GM21723 (cell line): Measurements from ENCODE around the gene MAPRE3.
"Not testable (repeated sequence)": the region's sequence is repeated elsewhere in the genome, so short reads cannot be mapped to it uniquely, and the experiment has no call there.

Source experiments
- ATAC-seq: cut with Tn5 transposase; IDR thresholded peaks from one replicate; pipeline ENCODE4 v1.9.1; 2021; ENCODE audit warnings: mild to moderate bottlenecking, moderate library complexity; ENCODE audit not compliant: unreplicated experiment

MAPRE3 gene

DNA sequence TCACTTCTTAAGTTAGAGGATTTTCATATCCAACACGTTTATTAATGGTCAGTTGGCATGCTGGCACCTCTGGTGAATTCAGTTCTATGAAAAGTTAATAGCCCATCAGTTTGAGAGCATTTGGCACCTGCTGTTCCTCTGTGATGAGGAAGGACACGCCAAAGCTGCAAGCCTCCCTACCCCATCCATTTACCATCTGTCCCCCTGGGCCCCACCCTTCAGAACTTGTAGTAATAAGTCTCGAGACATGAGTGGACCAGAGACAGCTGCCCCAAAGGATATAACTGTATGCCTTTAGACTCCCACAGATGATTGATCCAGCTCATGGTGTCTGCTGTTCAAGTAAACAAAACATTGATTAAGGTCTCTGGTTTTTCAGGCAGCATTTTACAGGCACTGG, 94.7 kb downstream of the MAPRE3 start:
- no peak for ATAC-seq

DNA sequence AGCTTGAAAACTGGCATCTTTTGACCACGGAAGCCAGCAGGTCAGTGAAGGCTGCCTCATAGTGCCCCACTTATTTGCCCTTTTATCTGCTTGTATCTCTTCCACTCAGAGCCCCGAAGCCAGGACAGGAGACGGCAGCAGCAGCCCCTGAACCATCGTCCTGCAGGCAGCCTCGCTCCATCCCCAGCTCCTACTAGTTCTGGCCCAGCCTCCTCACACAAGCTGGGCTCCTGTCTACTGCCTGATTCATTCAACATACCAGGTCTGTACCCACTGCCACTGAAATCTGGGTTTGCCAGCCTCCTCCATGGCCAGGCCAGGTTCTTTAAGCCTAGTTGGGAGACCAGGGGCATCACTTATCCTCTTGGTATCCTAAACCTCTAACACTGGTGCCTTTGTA, 96.9 kb downstream of the MAPRE3 start:
- ATAC-seq, result no peak

DNA sequence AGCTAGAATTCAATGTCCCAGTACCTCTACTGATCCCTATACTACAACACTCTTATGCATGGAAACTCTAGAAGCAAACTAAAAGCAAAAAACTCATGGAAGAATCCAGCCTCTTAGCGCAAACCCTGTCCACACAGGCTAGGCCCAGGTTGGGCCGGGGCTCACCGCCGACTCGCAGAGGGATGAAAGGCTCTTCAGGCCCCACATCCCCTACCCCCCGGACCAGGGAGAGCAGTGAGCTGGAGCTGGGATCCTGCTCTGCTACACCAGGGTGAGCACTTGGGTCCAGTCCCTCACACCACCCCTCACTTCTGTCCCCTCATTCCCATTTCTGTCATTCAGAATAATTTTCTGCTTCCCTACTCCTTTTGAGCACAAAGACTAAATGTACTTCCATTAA, 99.0 kb downstream of the MAPRE3 start:
- no peak for ATAC-seq

DNA sequence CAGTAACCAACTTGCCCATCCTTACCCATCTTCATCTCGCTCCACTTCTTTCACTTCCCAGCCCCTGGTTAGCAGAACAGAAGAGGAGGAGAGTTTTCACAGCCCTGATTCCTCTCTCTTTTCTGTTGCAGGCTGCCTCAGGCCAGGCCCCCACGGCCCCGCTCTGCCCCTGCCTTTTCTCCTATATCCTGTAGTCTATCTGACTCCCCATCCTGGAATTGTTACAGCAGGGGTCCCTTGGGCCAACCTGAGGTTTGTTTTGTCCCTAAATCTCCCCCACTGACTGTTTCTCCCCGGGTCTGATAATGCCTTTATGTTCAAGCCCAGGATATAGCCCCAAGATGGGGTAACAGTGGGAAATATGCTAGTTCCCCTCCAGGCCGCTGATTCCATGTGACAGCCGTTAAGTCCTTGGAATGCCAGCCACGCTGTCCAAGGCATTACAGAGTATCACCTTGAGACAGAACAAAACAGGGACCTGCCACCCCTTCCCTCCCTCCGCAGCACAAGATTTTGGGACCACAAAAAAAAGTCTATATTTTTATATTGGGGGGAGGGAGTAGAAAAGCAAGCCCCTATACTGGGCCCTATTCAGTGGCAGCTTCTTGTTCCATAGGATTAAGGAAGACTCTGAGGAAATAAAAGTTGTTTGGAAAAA, 99.7 kb downstream of the MAPRE3 start:
- no peak for ATAC-seq

DNA sequence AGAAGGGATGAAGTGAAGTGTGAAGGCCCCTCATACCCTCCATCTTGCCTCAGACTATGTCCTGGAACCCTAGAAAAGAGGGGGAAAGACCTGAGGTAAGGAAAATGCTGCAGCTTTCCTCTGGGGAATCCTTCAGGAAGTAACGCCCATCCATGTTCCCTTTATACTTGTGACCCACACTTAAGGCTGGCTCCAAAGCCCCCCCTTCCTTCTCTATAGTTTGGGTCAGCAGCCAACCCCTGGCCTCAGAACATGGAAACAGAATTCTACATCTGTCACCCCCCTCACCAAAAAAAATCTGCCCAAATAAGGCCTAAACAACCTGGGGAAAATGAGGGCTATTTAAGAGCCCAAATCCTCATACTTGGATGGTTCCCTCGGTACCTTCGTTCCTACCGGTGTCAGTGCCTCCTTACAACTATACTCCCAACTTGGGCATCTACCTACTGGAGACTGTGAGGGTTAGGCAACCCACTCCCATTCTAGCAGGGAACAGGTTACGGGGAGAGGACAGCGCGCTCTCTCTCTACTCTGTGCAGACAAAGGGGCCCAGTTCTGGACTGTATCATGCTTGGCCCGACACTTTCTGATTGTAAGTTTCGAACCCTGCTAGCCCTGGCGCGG, 100.3 kb downstream of the MAPRE3 start:
- ATAC-seq, result no peak

DNA sequence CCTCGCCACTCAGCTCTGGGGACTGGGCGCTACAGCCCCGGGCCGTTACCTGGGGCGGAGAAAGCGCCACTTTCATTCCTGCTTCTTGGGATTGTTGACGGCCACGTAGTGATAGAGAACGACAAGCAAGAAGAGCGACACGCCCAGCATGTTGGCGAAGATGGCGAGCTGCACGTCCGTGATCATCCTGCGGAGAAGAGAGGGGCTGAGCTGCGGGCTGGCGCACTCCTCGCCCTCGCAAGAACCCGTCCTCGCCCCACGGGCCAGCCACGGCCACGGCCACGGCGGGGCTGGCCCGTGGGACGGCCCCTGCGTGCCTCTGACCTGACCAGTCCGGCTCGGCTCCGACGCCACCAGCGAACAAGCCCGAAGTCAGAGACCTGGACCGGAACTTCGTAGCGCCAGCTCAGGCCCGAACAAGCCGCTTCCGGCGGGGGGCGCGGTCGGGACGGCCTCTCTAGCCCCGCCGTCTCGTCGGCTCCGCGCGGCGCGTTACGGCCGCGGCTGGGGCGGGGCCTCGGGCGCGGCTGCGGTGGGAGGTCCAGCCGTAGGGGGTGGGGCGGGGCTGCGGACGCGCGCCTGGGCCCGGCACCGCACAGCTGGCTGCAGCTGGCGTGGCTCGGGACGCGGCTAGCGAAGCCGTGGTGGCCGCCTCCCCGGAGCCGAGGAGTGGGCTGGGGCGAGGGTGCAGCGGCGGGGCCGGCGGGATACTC, 101.0 kb downstream of the MAPRE3 start, which contains the start of gene OST4:
TSS of gene OST4 (minus strand) at position 378 of the 713 bp plus-strand sequence.
- ATAC-seq, result peak; percentile 89

DNA sequence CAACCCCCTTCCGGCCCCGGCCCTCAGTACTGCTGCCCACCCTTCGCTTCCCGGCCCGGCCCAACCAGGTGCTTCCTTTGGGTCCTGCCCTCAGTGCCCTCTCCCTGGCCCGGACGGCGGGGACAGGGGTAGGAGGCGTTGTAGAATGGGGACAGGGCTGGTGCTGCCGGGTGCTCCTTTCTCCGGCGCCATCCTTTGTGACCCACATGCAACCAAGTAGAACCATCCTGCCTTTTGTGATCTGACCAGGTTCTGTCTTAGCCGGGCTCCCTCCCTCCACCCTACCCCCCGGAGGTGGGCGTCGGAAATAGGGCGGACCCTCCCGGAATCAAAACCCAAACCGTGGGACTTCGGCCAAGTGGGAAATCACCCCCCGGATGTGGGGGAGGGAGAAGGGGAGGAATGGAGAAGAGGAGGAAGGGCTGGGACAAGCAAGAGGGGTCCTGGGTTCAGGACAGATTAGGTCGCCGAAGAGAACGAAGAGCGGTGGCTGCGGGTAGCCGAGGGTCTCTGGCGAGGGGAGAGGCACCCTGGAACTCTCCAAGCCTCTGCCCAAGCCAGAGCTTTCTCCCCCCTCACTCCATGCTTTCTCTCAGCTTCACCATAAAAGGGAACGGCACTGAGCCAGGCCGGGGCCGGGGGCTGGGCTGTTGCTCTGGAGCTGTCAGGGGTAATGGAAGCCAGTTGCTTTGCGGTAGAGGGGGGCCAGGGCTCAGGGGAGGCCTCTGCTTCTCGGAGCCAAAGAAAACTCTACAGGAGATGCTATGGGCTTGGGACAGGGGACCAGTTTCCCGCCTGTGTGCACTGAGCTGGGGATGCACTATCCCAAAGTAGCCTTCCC, 101.8 kb downstream of the MAPRE3 start:
- ATAC-seq, result no peak

DNA sequence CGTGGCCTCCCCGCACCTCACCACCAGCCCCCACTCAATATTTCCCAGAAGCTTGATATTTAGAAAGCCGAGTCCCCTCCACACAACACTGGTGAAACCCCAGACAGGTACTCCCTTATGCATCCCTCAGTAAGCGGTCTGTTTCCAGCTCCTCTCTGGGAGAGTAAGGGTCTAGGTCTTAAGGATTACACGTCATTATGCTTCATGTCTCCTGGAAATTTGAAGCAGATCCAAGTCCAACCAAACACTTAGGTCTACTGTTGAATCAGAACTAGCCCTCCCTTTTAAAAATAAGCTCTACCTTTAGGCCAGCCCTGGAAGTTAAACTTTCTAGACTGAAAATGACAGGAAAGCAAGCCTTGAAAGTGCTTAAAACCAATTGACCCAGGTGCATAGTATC, 102.5 kb downstream of the MAPRE3 start:
- no peak for ATAC-seq

DNA sequence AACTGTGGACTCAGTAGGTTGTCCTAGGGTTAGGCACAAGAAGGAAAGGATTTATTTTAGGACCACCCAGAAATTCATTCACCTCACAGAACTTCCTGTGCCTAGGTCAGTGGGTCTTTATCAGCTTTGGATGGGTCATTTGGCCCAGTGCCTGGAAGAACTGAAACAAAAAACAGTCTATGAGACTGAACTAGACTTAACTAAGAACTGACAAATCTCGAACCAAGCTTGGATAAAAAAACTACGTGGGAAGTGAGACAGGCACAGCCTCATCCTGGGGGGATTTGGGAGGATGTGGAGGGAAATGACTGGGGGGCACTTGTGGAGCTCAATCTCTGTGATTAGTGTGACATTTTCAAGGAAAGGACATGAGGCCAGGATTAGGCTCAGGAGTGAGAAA, 103.3 kb downstream of the MAPRE3 start:
- no peak for ATAC-seq

DNA sequence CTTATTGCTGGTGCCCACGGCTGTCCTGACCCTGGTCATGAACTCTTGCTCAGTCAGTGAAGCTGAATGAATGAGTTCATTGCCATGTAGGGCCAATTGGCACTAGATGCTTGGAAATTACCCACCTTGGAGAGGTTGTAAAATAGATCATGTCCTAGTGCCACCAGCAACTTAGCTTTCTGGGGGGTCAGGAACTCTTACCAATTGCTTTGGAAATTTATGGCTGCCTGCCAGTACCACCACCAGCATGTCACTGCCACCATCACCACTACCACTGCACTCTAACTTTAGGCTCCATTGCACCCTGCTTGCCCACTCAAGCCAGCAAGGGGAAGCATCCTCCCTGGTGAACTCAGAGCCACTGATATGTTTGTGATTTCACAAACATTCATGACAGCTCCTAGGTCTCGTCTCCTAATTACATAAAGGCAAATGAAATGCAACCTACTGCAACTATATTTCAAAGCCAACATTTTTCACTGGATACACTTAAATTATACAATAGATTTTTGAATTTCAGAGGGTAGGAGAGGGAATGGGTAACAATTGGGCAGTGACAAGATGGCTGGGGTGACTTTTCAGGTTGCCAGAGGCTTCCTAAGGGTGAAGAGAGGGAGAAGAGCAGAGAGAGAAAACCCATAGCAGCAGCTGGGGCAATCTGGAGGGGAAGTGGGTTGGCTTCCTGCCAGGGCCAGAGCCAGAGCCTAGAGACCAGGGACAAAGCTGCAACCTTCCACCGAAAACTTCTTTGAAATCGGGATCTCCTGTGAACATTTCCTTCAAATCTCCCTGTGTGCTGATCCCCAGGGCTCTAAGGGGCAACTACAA, 104.5 kb downstream of the MAPRE3 start:
- ATAC-seq, result no peak

DNA sequence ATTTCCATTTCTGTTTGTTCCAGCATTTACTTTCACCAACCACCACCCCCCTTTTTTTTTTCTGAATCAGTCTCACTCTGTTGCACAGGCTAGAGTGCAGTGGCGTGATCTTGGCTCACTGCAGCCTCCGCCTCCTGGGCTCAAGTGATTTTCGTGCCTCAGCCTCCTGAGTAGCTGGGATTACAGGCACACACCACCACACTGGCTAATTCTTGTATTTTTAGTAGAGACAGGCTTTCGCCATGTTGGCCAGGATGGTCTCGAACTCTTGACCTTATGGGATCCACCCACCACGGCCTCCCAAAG, 105.1 kb downstream of the MAPRE3 start:
- ATAC-seq, result not testable (repeated sequence)

DNA sequence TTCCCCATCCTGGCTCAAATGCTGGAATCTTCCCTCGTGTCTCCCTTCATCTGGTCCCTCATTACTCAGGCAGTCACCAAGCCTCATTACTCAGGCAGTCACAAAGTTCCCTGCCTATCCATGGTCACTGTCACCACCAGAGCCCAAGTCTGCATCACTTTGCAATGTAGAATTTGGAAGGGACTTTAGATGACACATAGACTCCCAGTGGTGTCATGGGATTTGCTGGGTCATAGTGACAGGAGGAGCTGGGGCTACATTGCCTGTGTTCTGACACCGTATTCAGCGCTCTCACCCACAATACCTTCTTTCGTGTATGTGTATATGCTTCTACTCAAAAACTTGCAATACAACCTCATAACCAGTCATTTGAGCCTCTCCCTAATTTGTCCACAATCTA, 105.9 kb downstream of the MAPRE3 start:
- ATAC-seq, result no peak
